Endothelial cell of umbilical vein (primary cell): ENCODE measurements around the gene NAA10.

Experiments used
- EZH2 ChIP-seq: IDR thresholded peaks from 2 replicates; pipeline ENCODE4 v1.6.1; 2012; ENCODE audit warnings: borderline replicate concordance, low read depth, mild to moderate bottlenecking, moderate library complexity, low read length, inconsistent platforms; ENCODE audit not compliant: severe bottlenecking
- FOS ChIP-seq: IDR thresholded peaks from 2 replicates; pipeline ENCODE4 v1.6.1; 2011; ENCODE audit warnings: mild to moderate bottlenecking, low read length, moderate library complexity, borderline replicate concordance; ENCODE audit not compliant: insufficient read depth
- JUN ChIP-seq: IDR thresholded peaks from 2 replicates; pipeline ENCODE4 v1.6.1; 2011; ENCODE audit warnings: borderline replicate concordance, low read depth; ENCODE audit not compliant: insufficient read length, insufficient read depth
- POLR2A ChIP-seq: IDR thresholded peaks from 2 replicates; pipeline ENCODE4 v1.6.1; 2012; ENCODE audit warnings: low read depth, mild to moderate bottlenecking, control low read depth, low read length
- POLR2AphosphoS5 ChIP-seq: IDR thresholded peaks from 2 replicates; pipeline ENCODE4 v1.6.1; 2012; ENCODE audit warnings: low read depth, mild to moderate bottlenecking, control low read depth, low read length, moderate library complexity; ENCODE audit not compliant: insufficient read depth
- TF ChIP-seq, protein P1 (sequence below), 2 donors: IDR thresholded peaks; 1 replicate in 1 of 2; 2 replicates in 1 of 2; pipeline ENCODE4 v1.5.1; 2011; ENCODE audit warnings: low read length in 2 of 2, mild to moderate bottlenecking in 2 of 2, moderate library complexity in 2 of 2, control low read depth in 1 of 2, inconsistent platforms in 1 of 2, low read depth in 1 of 2; ENCODE audit not compliant: insufficient read depth in 1 of 2; ENCODE audit errors: extremely low read depth in 1 of 2
- TF ChIP-seq, protein P2 (sequence below): IDR thresholded peaks from 2 replicates; pipeline ENCODE4 v1.6.1; 2011; ENCODE audit not compliant: insufficient read depth, insufficient read length

- TF ChIP-seq, protein P1, sequence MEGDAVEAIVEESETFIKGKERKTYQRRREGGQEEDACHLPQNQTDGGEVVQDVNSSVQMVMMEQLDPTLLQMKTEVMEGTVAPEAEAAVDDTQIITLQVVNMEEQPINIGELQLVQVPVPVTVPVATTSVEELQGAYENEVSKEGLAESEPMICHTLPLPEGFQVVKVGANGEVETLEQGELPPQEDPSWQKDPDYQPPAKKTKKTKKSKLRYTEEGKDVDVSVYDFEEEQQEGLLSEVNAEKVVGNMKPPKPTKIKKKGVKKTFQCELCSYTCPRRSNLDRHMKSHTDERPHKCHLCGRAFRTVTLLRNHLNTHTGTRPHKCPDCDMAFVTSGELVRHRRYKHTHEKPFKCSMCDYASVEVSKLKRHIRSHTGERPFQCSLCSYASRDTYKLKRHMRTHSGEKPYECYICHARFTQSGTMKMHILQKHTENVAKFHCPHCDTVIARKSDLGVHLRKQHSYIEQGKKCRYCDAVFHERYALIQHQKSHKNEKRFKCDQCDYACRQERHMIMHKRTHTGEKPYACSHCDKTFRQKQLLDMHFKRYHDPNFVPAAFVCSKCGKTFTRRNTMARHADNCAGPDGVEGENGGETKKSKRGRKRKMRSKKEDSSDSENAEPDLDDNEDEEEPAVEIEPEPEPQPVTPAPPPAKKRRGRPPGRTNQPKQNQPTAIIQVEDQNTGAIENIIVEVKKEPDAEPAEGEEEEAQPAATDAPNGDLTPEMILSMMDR (IDR thresholded peaks at IDR 0.05; ENCODE audit: extremely low read depth in 1 of 2, insufficient read depth in 1 of 2, low read depth in 1 of 2, low read length in 2 of 2) = no peak
- TF ChIP-seq POLR2A (no peak), JUN (no peak), EZH2 (no peak), POLR2AphosphoS5 (no peak), FOS (no peak)
- TF ChIP-seq, protein P2, sequence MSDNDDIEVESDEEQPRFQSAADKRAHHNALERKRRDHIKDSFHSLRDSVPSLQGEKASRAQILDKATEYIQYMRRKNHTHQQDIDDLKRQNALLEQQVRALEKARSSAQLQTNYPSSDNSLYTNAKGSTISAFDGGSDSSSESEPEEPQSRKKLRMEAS = no peak
These were observed 15.3 kb upstream of the NAA10 start for GRCh38 chrX:153950127-153950526.
